NCI-H1694 (cell line): ENCODE data around the gene COL26A1.

ENCODE experiments used
- DNase-seq: peaks from one replicate; lab custom pipeline; 2025; lab: John Stamatoyannopoulos, UW

The COL26A1 gene

DNA sequence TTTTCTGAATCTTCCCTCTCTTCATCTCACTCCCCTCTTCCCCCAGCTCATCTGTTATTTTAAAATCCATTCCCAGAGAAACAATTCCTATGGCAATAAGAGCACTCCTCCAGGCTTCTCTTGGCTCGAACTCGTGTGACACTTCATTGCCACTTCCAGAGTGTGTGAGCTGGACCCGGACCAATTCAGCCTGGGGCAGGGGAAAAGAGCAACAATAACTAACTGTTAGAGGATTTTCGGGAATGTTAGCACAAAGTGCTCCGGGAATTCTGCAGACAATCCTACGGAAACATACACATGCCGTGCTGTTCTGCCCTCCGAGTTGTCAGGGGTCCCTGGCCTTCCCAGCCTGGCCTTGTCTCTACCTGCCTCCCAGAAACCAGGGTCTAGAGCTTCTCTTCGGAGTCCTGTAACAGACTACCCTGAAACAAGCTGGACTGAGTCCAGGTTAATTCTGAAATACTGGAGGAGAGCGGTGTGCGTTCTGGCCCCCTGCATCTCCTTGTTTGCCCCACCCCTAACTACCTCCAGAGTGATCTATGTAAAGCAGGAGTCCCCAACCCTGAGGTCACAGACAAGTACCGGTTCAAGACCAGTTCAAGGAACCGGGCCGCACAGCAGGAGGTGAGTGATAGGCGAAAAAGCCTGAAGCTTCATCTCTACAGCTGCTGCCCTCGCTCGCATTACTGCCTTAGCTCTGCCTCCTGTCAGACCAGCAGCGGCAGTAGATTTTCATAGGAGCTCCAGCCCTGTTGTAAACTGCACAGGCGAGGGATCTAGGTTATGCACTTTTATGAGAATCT is 11.3 kb downstream of the COL26A1 start:
- no peak for DNase-seq

- DNase-seq: no peak
These were observed 12.3 kb downstream of the COL26A1 start for GRCh38 chr7:101374990-101375389.

DNA sequence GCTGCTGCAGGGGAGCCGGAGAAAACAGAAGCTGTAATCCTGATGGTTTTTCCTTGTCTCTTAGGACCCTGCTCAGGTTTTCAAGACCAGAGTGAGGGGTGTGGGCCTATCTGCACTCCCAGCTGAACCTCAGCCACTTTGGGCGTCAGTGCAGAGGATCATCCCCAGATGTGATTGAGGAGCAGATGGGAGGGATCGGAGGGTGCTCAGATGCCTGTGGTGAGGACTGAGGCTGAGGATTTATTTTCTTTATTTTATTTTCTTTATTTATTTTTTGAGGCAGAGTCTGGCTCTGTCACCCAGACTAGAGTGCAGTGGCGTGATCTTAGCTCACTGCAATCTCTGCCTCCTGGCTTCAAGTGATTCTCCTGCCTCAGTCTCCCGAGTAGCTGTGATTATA is 13.9 kb downstream of the COL26A1 start:
- DNase-seq: no peak

DNA sequence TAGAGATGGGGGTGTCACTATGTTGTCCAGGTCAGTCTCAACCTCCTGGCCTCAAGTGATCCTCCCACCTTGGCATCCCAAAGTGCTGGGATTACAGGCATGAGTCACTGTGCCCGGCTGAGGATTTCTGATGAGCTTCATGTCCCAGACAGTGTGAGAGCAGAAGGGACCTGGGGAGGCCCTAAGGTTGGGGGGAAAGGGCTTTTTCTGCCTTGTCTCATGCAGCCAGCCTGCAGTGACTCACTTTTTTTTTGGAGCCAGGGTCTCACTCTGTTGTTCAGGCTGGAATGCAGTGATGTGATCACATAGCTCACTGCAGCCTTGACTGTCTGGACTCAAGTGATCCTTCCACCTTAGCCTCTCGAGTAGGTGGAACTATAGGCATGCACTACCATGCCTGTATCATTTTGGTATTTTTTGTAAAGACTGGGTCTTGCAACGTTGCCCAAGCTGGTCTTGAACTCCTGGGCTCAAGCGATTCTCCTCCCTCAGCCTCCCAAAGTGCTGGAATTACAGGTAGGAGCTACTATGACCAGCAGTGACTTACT is 14.6 kb downstream of the COL26A1 start:
- DNase-seq: no peak

GRCh38 chr7:101378751-101379174 is 16.1 kb downstream of the COL26A1 start:
- DNase-seq: no peak

- DNase-seq: no peak
These were observed 16.6 kb downstream of the COL26A1 start for GRCh38 chr7:101379302-101379701.

- no peak for DNase-seq
These were observed 19.0 kb downstream of the COL26A1 start for GRCh38 chr7:101381549-101382111.

GRCh38 chr7:101382937-101383336 is 20.3 kb downstream of the COL26A1 start:
- DNase-seq: no peak

DNA sequence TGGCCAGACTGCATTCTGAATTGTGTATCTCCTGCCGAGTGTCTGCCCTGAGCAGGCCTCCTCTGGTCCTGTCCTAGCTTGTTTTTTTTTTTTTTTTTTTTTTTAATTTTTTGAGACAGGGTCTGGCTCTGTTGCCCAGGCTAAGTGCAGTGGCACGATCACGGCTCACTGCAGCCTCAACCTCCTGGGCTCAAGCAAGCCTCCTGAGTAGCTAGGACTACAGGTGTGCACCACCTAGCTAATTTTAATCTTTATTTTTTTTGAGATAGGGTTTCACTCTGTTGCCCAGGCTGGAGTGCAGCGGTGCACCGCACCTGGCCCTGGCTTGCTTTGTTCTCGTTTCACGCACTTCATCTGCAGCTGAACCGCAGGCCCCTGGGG is 23.5 kb downstream of the COL26A1 start:
- DNase-seq: no peak

- DNase-seq: no peak
These were observed 24.0 kb downstream of the COL26A1 start for GRCh38 chr7:101386558-101387231.

DNA sequence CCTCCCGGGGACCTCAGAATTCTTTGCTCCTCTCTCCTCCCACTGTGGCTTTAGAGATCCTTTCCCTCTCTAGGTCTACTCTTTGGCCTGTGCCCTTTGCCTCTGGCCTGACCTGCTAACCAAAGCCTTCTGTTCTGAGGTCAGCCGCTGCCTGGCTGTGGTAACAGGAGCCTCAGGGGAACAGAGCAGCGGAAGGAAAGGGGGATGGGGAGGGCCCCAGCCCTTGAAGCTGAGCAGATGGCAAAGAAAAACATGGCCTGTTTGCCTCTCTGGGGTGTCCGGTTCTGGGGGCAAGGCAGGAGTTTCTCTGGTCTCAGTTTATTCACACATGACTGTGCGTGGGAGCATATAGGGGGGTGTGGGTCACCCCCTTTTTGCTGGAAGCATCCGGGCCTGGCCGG is 28.2 kb downstream of the COL26A1 start:
- DNase-seq: no peak

- no peak for DNase-seq
These were observed 29.3 kb downstream of the COL26A1 start for GRCh38 chr7:101391991-101392390.

DNA sequence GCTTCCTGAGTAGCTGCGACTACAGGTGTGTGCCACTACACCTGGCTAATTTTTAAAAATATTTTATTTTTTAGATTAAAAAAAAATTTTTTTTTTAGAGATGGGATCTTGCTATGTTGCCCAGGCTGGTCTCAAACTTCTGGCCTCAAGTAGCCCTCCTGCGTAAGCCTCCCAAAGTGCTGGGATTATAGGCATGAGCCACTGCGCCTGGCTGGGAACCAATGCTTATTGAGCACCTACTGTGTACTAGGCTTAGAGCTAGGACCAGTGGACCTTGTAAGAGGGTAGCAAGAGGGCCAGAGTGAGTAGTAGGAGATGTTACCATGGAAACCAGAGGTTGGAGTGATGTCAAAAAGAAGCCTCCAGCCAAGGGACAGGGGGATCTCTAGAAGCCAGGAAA is 31.2 kb downstream of the COL26A1 start:
- DNase-seq: no peak

- DNase-seq: no peak
These were observed 32.7 kb downstream of the COL26A1 start for GRCh38 chr7:101395376-101395775.

GRCh38 chr7:101397243-101397642 is 34.6 kb downstream of the COL26A1 start:
- no peak for DNase-seq

DNA sequence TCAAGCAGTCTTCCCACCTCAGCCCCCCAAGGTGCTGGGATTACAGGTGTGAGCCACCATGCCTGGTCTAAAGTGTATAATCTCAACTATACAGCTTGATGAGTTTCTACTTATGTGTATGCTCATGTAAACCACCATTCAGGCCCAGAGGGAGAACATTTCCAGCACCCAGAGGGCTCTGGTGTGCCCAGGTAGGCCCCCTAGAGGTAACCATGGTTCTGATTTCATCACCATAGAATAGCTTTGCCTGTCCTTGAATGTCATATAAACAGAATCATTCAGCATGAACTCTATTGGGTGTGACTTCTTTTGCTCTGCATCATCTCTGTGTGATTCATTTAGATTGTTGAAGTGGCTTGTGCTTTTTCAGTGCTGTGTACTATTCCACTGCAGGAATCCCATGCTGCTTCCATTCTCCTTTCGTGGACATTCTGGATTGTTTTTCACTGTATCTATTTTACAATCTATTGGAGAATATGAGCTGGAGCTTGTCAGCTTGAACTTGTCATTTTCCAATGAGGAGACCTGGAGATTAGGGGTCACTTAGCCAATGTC is 35.2 kb downstream of the COL26A1 start:
- no peak for DNase-seq

DNA sequence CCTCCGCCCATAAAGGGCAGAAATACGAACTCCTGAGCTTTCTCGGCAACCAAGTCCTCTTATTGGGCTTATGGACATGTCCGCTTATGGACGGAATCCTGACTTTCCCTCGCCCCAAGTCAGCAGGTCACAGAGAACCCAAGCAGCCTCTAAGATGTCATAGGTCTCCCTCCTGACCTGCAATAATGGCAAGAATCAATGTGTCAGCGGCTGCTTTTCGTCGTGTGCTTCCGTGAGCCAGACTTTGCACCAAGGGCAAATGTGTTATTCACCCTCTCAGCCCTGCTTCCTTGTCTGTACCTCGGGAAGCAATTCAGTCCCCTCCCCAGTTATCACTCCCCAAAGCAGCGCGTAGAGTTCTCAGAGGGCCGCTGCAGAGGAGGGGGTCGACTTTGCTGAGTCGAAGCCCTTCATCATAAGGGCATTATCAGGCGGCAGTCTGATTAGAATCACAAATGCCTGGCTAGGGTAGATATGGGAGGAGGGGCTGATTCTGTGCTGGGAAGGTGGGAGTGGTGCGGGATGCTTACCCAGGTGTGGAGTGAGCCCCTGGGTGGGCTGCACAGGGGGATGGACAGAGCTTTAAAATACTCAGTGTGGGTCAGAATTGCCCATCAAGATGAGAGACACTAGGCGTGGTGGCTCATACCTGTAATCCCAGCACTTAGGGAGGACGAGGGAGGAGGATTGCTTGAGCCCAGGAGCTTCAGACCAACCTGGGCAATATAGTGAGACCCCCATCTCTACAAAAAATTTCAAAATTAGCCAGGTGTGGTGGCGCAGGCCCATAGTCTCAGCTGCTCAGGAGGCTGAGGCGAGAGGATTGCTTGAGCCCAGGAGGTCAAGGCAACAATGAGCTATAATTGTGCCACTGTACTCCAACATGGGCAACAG is 36.0 kb downstream of the COL26A1 start:
- DNase-seq: no peak

DNA sequence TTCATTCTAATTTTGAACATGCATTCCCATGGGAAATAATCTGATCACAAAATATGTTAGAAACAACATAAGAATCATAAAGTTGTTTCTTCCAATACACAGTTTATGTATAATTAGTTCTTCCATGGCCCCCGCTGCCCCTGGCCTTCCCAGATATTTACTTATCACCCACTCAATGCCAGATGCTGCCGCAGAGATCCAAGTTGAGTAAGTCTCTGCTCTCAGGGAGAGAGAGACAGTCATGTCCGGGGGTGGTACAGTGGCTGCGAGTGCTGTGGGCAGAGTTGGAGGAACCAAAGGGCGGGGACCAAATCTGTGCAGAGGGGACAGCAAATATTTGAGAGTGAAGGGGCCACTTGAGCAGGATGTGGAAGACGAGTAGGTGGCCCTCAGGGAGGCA is 37.1 kb downstream of the COL26A1 start:
- no peak for DNase-seq

DNA sequence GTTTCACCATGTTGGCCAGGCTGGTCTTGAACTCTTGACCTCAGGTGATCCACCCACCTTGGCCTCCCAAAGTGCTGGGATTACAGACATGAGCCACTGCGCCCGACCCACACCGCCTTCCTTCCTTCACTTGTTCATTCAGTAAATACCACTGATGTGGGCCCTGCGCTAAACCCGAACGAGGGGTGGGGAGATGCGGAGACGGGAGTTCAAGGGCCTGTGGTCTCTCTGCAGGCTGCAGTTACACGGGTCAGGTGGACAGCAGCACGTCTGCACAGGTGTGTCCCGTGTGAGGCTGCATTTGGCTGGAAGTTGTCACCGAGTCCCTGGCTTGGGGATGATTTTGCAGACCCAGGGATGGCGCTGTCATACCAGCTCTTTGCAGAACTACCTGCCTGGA is 38.1 kb downstream of the COL26A1 start:
- DNase-seq: no peak

DNA sequence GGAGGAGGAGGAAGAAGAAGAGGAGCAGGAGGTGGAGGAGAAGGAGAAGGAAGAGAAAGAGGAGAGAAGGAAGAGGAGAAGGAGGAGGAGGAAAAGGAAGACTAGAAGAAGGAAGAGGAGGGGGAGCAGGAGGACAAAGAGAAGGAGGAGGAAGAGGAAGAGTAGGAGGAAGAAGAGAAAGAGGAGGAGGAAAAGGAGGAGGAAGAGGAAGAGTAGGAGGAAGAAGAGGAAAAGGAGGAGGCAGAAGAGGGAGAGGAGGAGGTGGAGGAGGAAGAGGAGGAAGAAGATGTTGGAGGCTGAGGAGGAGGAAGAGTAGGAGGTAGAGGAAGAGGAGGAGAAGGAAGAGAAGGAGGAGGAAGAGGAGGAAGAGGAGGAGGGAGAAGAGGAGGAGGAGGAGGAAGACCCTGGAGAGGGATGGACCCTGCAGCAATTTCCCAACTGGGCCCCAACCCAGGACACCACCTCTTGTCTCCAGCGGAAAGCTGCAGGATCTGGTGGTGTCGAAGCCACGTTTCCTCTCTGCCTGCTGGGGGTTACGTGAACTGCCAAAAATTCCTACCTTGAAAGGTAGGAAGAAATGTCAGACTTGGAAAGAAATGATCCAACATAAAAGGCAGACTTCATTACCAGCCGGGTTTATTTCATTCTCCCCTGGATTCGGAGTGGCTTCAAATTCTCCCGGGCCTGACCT is 38.9 kb downstream of the COL26A1 start:
- DNase-seq: no peak
